GM19023 (cell line): ENCODE data around the gene AK8.

Source experiments
- ATAC-seq: cut with Tn5 transposase; IDR thresholded peaks from one replicate; pipeline ENCODE4 v1.9.1; 2021; ENCODE audit warnings: mild to moderate bottlenecking, moderate library complexity; ENCODE audit not compliant: unreplicated experiment

AK8 gene

DNA sequence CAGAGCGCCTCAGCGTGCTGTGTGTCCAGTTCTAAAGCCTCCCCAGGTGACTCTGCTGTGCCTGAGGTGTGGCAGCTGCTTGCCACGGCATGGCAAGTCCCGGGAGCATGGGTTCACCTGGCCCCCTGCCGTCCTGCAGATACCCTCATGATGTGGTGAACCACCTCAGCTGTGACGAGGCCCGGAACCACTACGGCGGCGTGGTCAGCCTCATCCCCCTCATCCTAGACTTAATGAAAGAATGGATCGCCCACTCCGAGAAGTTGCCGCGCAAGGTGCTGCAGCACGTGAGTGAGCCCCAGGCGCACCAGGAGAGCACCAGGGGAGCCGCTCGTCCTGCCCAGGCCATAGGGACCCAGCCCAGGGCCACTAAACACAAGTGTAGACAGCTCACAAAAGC lies 10.1 kb upstream of the AK8 start:
- ATAC-seq: no peak

DNA sequence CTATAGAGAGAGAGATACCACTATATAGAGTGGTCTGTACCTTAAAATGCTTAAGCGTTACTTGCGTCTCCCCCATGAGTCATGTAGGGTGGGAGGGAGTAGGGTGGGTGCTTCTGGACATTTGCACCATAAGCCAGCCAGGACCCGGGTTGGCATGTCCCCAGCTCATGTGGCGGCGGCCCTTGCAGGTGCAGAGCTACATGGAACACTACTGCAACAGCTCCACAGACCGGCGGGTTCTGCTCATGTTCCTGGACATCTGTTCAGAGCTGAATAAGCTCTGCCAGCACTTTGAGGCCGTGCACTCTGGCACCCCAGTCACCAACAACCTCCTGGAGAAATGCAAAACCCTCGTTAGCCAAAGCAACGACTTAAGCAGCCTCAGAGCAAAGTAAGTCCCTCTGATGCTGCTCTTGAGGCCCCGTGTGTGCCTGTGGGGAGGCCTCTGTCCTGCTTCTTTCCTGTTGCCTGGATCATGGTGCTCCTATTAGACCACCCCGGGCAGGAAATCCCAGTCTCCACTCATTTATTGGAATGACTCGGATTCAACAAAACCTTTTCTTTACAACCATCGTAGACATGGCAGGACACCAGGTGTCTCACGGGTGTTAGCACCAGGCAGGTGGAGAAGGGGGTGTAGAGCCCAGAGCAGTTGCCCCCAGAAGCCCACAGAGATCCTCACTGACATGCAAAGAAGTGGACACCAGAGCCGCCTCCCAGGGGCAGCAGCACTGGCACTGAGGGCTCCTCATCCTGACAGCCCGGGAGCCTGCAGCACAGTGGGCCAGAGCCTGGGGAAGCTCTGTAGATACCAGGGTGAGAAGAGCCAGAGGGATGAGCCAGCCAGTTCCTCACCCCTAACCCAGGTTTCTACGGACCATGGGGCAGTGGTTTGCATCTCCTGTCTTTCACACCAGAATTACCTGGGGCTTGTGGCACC lies 9.4 kb upstream of the AK8 start:
- no peak for ATAC-seq

DNA sequence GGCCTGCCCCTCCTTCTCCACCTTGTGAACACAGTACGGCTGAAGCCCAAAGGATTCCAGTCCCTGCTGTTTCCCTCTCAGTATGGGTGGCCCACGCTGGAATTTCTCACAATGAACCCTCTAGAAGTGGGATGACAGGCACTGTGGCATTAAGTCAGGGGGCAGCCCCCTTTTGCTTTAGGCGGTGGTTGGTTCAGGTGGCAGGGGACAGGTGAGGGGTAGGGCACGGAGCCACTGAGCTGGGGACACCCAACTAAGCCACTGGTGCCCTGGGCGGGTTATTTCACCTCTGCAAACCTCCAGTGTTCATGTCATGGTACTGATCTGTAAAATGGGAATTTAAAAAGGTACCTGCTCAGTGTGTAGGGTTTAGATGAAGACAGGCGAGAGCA lies 8.2 kb upstream of the AK8 start:
- no peak for ATAC-seq

DNA sequence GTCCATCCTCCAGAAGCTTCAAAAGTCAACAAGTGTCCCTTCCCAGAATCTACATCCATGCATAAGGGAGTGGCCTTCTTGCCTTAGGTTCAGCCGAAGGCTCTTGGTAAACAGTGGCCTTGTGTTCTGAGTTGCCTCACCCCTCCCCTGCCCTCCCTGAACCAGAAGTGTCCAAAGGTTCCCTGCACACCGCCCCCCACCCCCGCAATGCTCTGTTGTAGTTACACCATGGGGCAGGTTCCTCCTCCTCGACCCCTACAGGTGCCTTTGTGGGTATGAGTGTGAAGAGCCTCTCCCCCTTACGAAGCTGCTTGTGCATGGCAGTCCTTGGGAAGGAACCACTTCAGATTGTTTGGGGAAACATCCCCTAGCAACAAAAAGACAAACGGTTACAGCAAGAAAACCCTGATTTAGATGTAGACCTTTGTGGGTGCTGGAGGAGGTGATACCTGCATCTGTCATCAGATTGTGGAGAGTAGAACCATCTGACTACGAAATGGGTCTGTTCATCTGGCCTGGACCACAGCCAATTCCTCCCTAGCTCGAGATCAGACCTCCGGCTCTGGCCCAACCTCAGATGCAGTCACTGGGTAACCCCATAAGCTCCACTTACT lies 7.7 kb upstream of the AK8 start:
- ATAC-seq: no peak

DNA sequence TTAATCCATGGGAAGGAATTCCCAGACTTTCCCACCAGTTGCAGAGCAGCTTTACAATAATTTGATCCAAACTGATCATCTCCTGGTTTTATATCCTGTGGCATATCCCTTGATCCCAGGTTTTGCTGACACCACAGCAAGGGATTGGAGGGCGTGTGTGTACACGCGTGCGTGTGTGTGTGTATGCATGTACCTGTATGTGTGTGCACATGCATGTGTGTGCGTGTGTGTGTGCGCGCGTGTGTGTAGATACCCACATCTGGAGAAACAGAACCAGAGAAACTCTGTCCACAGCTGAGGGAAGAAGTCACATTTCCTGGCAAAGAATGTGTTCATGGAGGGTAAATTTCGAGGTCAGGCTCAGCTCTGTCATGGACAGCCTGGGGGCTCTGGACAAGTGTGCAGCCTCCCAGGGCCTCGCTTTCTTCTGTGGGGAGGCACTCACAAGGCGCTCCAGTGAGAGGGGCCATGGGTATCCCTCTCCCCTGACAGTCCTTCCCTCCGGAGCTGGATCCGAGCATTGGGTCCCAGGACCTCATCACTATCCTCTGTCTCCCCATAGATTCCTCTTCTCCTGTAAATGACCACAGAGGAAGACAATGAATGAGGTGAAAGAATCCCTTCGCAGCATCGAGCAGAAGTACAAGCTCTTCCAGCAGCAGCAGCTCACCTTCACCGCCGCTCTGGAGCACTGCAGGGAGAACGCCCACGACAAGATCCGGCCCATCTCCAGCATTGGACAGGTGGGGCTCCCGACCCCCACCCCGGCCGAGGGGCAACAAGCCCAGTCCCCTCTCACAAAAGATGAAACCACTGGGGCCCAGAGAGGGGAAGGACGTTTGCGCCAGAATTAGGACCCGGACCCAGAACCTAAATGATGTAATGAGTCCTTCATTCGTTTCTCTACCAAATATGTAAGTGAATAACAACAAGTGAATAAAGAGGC lies 5.5 kb upstream of the AK8 start:
- no peak for ATAC-seq

DNA sequence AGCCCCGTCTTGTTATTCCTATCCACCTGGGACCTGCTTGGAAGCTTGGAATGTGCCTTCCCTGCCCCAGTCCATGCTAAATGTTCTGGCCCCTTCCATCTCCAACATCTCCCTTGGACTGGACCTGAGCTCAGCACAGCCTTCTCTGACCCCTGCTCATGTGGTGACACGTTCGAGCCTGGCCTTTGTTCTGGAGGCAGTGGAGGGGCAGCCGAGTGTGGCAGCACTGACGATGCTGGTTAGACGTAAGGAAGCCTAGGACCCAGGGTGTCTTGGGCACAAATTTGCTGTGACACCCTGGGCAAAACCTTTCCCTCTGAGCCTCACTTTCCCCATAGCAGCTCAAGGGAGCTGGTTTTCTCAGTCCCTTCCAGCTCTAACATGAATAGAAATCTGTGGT lies 4.5 kb upstream of the AK8 start:
- ATAC-seq: no peak

DNA sequence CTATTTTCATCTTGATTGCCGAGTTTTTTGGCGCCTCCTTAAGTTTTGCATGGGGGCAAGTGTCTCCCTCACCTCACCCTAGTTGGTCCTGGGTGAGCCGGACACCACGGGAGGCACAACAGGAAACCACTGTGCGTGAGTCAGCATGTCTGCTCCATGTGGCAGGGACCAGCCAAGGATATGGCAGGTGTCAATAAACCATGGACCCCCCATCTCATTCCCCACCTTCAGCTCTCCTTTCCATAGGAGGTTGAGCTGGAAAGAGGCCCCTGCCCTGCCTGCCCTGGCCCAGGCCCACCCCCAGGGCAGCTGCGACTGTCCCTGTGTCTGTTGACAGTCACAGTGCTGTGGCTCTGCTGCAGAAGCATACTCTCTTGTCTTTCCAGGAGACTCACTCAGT lies 3.7 kb upstream of the AK8 start:
- no peak for ATAC-seq

DNA sequence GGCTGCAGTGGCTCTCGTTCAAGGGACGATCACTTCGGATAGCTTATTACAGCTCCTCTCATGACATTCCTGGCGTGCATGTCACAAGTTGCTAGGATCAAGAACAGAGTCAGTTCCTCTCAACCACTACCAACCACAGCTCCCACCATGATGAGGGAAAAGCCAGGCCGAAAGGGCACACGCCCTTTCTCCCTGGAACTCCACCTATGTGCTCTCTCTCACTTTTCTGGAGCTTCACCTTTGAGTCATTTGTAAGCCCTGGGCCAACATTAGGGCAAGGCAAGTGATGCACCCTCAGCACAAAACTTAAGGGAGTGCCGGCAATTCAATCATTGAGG lies 2.2 kb upstream of the AK8 start:
- no peak for ATAC-seq

DNA sequence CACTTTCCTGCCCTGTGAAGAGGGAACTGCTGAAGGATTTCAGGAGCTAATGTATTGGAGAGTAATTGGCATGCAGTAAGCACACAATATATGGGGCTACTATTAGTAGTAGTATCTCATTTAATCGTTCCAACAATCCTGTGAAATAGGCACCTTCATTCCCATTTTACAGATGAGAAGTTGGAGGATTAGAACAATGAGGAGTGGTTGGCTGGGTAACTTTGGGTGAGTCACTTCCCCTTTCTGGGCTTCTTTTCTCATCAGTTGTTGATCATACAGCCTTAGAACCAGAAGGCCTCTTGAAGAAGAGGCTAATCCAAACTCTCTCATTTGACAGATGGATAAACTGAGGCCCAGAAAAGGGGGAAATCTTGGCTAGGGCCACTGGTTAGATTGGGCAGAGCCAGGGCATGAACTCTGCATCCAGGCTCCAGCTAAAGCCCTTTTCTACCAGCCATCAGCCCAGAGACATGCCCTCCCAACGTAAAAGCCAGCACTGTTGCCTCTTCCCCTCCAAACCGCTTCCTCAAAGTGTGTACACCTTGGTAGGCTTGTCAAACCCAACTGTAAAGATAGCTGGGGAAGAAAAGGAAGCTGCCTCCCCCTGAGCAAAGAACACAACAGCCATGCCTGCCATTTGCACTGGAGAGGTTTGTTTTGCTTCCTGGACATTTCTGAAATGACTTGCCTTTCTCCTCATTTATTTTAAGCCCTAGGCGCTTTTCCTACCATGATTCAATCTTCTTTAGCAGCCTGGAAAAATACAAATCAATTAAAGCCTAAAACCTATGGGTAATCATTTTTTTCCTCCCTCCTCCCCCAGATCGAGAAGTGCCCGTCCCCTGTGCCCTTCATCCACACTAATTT lies 1.6 kb upstream of the AK8 start:
- no peak for ATAC-seq

DNA sequence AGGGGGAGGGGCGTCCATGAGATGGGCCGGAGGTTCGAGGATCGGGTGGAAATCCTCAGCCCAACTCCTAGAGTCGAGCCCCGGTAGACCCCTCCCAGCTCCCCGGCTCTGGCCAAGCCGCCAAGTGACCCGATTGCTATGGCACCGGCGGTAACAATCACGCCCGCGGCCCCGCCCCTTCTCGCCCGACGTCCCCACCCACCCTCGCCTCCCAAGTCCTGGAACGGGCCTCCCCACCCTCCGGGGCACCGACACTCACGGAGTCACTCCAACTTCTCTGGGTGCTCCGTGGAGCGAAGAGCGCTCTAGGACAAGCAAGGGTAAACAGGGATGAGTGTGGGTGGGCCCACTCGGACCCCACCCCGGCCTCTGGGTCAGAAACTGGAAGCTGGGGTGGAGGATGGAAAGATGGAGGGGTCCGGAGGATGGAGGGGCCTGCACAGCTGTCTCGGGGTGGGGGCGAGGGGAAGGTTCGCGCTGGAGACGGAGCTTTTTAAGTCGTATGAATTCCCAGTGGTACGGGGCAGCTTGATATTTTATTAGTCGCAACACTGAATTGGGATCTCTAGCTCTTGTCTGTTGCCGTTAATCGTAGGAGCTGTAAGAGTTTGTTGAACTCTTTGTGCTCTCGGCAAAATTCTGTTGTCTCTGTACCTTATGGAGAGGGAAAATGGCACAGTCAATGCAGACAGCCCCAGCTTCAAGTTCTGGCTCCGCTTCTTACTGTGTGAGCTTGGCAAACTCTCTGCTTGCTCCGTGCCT lies 792 bp upstream of the AK8 start, which contains the start of gene SPACA9:
Gene SPACA9, plus strand, starts transcription at position 204 of the 762 bp plus-strand sequence. CDS start 5,050 bp downstream, outside the sequence.
- ATAC-seq: no peak

DNA sequence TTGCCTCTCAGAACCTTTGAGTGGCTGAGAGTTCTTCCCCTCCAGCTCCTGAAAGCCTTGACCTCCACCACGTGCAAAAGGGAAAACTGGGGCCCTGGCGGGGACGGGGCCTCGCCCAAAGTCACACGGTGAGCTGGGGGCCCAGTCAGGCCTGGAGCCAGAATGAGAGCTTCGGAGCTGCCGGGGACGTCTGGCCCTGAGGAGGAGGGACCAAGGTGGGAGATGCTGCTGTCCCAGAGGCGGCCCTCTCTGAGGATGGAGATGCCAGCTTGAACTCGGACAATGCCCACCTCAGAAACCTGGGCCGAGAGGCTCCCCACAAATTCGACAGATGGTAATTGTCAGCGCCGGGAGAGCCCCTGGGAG lies 643 bp downstream of the AK8 start:
- ATAC-seq: no peak

DNA sequence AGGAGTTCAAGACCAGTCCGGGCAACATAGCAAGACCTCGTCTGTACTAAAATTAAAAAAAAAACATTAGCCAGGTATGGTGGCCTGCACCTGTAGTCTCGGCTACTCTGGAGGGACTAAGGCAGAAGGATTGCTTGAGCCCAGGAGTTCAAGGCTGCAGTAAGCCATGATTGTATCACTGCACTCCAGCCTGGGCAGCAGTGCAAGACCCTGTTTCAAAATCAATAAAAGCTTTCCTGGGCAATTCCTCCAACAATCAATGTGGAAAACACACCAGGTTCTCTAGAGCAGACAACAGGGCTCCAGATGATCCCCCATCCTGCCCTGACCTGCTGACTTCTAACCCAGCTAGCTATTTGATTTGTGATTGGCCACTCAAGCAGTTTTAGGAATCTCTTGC lies 1.2 kb downstream of the AK8 start:
- ATAC-seq: no peak

DNA sequence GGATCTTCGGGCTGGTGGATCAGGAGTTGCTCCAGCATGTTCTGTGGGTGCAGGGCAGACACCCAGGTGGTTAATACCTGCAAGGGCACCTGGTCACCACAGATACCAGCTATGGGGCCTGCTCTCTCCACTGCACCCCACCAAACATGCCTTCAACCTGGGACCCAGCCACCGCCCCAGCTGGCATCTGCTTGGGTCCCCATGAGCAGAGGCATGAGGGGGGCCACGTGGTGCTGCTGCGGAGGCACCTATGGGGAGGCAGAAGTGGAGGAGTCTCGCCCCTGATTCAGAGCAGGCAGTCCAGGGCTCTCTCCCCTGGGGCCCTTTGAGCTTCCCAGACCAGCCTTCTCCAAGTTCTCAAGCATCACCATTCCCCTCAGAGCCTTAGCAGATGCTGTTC lies 2.9 kb downstream of the AK8 start:
- ATAC-seq: no peak

DNA sequence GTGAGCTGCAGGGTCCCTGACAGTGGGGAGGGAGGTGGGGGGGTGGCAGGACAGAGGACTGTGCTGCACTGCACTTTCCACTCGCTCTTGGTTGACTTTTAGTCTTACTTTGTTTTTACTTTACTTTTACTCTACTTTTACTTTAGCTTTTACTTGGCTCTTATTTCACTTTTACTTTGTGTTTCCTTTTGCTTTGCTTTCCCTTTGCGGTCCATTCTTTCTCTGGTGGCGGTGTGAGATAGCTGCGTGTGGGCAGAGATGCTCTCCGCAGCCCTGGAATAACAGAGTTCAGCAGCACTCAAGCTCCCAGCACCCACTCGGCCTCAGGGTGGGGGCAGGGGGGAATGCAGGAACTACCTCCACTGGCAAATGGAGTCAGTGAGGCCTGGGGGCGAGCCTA lies 4.7 kb downstream of the AK8 start:
- ATAC-seq: no peak

DNA sequence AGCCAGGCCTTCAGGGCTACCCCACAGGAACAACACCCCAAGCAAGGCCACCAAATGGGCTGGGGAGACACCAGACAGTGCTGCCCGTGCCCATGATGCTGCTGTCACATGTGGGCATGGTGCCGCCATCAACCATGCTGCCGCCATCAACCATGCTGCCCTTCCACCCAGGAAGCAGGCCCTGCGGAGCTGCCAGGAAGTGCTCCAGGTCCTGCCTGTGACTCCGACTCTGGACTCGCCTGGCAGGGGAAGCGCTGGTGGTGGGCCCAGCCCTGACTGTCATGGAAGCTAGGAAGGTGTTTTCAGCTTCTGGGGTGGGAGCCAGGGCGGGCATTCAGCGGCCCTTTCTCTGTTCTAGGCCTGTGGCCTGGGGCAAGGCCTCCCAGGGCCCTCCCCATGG lies 8.8 kb downstream of the AK8 start:
- no peak for ATAC-seq

DNA sequence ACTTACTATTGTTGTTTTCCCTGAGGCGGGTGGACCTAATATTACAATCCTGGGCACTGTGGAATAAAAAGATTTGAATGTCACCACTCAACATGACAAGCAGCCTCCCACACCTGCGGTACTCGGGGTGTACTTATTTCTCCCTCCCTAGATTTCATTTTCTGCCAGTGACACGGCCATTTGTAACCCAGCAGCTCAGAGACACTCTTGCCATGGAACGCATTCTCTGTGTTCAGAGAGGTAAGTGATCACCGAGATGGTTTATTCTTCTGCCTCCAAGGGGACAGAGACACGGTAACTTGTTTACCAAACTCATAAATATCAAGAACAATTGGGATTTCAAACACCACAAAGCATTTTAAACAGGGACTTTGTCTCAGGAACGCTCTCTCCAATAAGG lies 11.2 kb downstream of the AK8 start:
- no peak for ATAC-seq

DNA sequence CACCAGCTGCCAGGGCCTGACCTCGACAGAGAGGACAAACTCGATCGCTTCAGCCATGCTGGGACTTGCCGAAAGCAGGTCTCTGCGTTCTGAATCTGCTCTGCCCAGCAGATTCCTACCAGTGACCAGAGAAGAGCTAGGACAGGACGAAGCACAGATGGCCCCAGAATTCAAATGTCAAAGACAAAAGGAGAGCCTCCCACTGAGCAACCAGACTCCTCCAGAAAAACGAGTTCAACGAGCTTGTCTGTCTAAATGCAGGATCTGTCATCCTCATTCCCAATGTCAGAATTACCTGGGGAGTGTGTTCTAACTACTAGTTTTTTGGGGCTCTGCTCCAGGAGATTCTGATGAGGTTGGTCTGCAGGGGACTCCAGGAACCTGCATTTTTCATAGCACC lies 13.4 kb downstream of the AK8 start:
- no peak for ATAC-seq

DNA sequence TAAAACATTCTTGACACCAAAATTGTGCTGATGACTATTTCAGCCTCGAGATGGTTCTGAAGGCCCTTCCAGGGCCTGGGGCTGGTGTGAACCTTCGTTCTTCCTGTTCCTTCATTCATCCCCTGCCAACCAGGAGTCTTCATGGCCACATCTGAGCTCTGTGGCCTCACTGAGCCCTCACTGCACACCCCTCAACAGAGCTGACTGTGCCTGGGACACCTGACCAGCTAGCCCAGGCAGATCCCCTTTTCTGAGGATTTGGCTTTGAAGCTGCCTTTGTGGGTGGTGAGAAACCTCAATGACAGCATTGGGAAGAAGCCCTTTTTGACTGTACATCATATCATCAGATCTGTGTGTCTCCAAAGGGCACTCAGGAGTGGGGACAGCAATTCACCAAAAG lies 13.8 kb downstream of the AK8 start:
- ATAC-seq: no peak

DNA sequence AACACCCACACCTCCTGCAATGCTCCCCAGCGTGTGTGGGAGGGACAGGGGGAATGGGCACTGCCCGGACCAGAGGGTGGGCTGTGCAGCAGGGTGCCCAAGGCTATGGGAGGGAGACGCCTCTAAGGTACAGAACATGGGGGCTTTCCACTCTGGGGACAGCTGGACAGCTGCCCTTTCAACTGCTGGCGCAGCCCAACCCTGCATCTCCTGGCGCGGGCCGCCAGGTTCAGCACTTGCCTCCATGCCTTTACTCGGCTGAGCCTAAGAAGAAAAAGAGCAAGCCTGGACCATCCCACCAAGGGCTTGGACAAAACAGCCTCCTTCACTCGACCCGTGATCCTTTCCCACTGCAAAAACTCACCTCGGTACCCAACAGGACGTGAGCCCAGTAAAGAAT lies 15.0 kb downstream of the AK8 start:
- ATAC-seq: no peak

DNA sequence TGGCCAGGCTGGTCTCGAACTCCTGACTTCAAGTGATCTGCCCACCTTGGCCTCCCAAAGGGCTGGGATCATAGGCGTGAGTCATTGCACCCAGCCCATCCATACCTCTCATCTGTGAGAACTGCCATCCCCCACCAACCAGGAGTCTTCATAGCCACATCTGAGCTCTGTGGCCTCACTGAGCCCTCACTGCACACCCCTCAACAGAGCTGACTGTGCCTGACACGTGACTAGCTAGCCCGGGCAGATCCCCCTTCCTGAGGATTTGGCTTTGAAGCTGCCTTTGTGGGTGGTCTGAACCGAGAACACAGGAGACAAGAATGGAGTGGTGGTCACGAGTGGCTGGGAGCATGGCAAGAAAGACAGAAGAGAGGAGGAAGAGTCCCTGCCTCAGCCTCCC lies 15.6 kb downstream of the AK8 start:
- no peak for ATAC-seq
